ENCODE data around the gene DNTTIP2. TPM values are rescaled to one million over a fixed set of nuclear protein-coding genes. Genes with fewer than 3 reads are reported as not detected.

Gene DNTTIP2
- total and polyA plus RNA-seq, 4 donors, result 30.8 to 55.6 (median 41.5) TPM

DNA sequence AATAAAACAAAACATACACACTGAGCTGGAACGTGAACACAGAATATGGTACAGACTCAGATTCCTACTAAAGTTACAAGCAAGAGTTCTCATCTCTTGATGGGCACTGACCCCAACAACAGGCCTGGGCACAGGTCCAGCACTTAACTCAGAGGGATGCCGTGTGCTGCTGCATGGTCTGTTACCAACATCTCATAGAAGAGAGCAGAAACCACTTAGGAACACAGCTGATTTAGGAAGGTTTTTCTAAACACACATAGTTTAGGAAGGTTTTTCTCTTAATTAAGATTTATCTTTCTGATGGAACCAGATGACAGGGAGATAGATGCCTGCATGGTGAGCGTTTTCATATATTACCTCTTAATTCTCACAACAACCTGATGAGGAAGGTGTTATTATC, 28.7 kb upstream of the DNTTIP2 start:
- no peak for ATAC-seq (ENCODE audit: low FRiP score)
- H3K9me3 ChIP-seq (ENCODE audit: control insufficient read depth, low read length), result no peaks in the 10 kb centered on the region

DNA sequence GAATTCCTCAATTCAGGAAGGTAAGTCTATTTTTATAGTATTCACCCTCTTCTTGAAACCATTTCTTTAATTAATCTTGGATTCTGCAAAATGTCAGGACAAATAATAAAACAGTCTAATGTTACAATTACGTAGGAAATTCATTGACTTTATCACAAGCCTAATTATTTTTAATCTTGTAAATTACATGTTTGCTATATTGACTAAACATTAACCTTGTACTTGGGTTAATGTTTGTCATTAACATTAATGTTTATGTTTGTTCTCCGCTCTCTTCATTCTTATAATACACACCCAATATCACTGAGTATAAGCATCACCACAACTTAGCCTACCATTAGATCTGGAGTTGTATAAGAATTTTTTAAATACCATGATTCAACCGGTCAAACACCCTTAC, 27.5 kb upstream of the DNTTIP2 start:
- DNase-seq (no peak), ATAC-seq (ENCODE audit: low FRiP score) (no peak)
- Histone ChIP-seq H3K9me3 (ENCODE audit: control insufficient read depth, low read length) (no peaks in the 10 kb centered on the region), H3K4me1 (ENCODE audit: control insufficient read depth in 1 of 2, insufficient read depth in 2 of 2, low read length in 2 of 2) (peaks cover 0 to 6% of the 10 kb centered on the region in 2 donors), H3K27me3 (ENCODE audit: control insufficient read depth in 1 of 2, insufficient read depth in 2 of 2, low read length in 1 of 2) (no peaks in the 10 kb centered on the region), H3K27ac (ENCODE audit: low read depth in 1 of 2, low read length in 2 of 2) (no peak overlapping the region), H3K36me3 (ENCODE audit: control insufficient read depth in 1 of 2, insufficient read depth in 2 of 2, low read length in 1 of 2) (no peaks in the 10 kb centered on the region), H3K4me3 (ENCODE audit: low read length in 2 of 2) (no peak overlapping the region)
- intact Hi-C loops (cut with DNase I), result no loop called here
- WGBS, 2 donors, result 93 to 94% methylated on average over 3 of the region's 3 CpGs

More for the DNA sequence above, 28.7 kb upstream of the DNTTIP2 start:
- DNase-seq, result no peak
- H3K27me3 ChIP-seq (ENCODE audit: control insufficient read depth in 1 of 2, insufficient read depth in 2 of 2, low read length in 1 of 2), result no peaks in the 10 kb centered on the region
- 42 to 43% methylated on average over 3 of the region's 3 CpGs for WGBS, 2 donors
- intact Hi-C loops (cut with DNase I), result no loop called here
- peaks cover 0 to 6% of the 10 kb centered on the region in 2 donors for H3K4me1 ChIP-seq (ENCODE audit: control insufficient read depth in 1 of 2, insufficient read depth in 2 of 2, low read length in 2 of 2)
- no peaks in the 10 kb centered on the region for H3K36me3 ChIP-seq (ENCODE audit: control insufficient read depth in 1 of 2, insufficient read depth in 2 of 2, low read length in 1 of 2)
- H3K27ac ChIP-seq (ENCODE audit: low read depth in 1 of 2, low read length in 2 of 2), result no peak overlapping the region
- H3K4me3 ChIP-seq (ENCODE audit: low read length in 2 of 2), result no peak overlapping the region

DNA sequence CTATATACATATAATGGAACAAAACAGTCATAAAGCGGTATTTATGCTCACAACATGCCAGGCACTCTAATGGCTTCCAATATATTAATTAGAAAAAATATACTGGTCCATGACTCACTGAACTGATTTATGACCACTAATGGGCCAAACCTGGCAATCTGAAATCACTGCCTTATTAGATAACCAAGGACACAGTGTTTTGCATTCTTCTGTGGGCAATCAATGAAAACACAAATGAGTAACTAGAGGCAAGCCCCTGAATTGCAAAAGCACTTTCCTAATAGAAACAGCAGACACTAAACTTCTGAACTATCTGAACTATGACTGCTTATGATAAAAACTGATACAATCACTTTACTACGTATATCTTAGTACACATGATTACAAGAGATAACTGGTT, 26.7 kb upstream of the DNTTIP2 start:
- Histone ChIP-seq H3K4me1 (ENCODE audit: control insufficient read depth in 1 of 2, insufficient read depth in 2 of 2, low read length in 2 of 2) (peaks cover 0 to 6% of the 10 kb centered on the region in 2 donors), H3K36me3 (ENCODE audit: control insufficient read depth in 1 of 2, insufficient read depth in 2 of 2, low read length in 1 of 2) (no peaks in the 10 kb centered on the region), H3K27ac (ENCODE audit: low read depth in 1 of 2, low read length in 2 of 2) (no peak overlapping the region), H3K27me3 (ENCODE audit: control insufficient read depth in 1 of 2, insufficient read depth in 2 of 2, low read length in 1 of 2) (no peaks in the 10 kb centered on the region), H3K9me3 (ENCODE audit: control insufficient read depth, low read length) (no peaks in the 10 kb centered on the region), H3K4me3 (ENCODE audit: low read length in 2 of 2) (no peak overlapping the region)
- no peak for ATAC-seq (ENCODE audit: low FRiP score)
- WGBS, 2 donors, result 94 to 96% methylated on average over 2 of the region's 2 CpGs
- DNase-seq, result no peak
- intact Hi-C loops (cut with DNase I), result no loop called here

DNA sequence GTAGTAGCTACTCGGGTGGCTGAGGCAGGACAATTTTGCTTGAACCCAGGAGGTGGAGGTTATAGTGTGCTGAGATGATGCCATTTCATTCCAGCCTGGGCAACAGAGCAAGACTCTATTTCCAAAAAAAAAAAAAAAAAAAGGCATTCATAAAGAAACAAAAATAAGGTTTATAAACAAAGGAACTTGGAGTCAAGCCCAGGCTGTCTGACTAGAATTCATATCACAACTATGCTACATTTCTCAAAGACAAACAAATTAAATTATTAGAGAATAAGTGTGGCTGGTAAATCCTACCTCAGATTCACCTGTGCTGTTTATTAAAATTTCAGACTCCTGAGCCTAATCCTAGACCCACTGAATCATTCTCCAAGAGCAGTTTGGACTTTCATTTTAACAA, 26.0 kb upstream of the DNTTIP2 start:
- no peak for DNase-seq
- no peaks in the 10 kb centered on the region for H3K27me3 ChIP-seq (ENCODE audit: control insufficient read depth in 1 of 2, insufficient read depth in 2 of 2, low read length in 1 of 2)
- 74 to 88% methylated on average over 1 of the region's 1 CpG for WGBS, 2 donors
- H3K36me3 ChIP-seq (ENCODE audit: control insufficient read depth in 1 of 2, insufficient read depth in 2 of 2, low read length in 1 of 2), result no peaks in the 10 kb centered on the region
- ATAC-seq (ENCODE audit: low FRiP score), result no peak
- peaks cover 0 to 6% of the 10 kb centered on the region in 2 donors for H3K4me1 ChIP-seq (ENCODE audit: control insufficient read depth in 1 of 2, insufficient read depth in 2 of 2, low read length in 2 of 2)
- intact Hi-C loops (cut with DNase I), result no loop called here
- no peak overlapping the region for H3K4me3 ChIP-seq (ENCODE audit: low read length in 2 of 2)
- H3K27ac ChIP-seq (ENCODE audit: low read depth in 1 of 2, low read length in 2 of 2), result no peak overlapping the region
- H3K9me3 ChIP-seq (ENCODE audit: control insufficient read depth, low read length), result no peaks in the 10 kb centered on the region

DNA sequence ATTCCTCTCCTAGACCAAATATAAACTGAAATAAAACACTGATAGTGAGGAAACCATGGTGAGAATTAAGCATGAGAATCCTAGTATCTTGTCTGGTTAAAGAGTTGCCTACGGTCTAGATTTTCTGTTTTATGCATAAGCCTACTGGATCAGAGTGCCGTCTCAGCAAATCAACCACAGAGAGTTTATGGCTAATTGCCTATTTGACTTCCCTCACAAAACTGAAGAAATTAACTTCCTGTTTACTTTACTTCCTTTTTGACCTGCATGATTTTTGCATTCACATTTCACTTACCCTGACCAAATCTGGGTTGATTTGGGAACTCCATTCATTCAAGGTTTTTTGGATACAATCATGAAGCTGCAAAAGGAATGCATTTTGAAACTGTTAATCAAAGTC, 25.2 kb upstream of the DNTTIP2 start:
- 90 to 94% methylated on average over 2 of the region's 2 CpGs for WGBS, 2 donors
- no peak overlapping the region for H3K4me3 ChIP-seq (ENCODE audit: low read length in 2 of 2)
- ATAC-seq (ENCODE audit: low FRiP score) (no peak), DNase-seq (no peak)
- H3K36me3 ChIP-seq (ENCODE audit: control insufficient read depth in 1 of 2, insufficient read depth in 2 of 2, low read length in 1 of 2), result no peaks in the 10 kb centered on the region
- H3K9me3 ChIP-seq (ENCODE audit: control insufficient read depth, low read length), result no peaks in the 10 kb centered on the region
- H3K27ac ChIP-seq (ENCODE audit: low read depth in 1 of 2, low read length in 2 of 2), result no peak overlapping the region
- peaks cover 0 to 6% of the 10 kb centered on the region in 2 donors for H3K4me1 ChIP-seq (ENCODE audit: control insufficient read depth in 1 of 2, insufficient read depth in 2 of 2, low read length in 2 of 2)
- intact Hi-C loops (cut with DNase I), result no loop called here
- H3K27me3 ChIP-seq (ENCODE audit: control insufficient read depth in 1 of 2, insufficient read depth in 2 of 2, low read length in 1 of 2), result no peaks in the 10 kb centered on the region

DNA sequence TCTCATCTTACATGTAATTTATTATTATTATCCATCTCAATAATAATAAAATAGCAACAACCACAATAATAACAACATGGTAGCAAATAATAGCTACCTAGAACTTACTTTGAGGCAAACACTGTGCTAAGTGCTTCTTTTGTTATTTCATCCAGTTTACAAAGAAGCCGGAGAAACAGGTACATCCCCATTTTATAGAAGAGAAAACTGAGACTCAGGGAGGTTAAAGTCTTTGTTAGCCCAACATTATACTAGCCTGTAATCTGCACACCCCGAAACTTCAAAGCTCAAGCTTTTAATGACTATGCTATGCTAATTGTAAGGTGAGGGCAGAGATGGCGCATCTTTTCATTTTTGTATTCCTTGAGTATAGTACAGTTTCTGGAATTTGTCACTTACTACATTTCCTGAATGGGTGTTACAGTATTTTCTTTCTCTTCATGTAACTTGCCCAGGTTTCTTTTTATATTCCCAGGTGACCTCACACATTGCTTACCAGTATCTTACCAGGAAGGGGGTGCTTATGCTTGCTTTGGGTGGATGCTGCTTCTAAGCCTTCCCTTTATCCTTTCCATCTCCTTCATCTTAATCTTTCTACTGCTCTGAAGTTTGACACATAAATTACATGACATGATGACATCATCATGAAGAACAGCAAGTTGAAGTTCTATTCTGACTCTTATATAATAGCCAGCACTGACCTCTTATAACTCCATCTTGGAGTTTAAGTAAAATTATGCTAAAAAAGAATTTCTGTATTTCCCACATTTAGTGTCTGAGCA, 21.9 kb upstream of the DNTTIP2 start:
- Histone ChIP-seq H3K27me3 (ENCODE audit: control insufficient read depth in 1 of 2, insufficient read depth in 2 of 2, low read length in 1 of 2) (no peaks in the 10 kb centered on the region), H3K4me3 (ENCODE audit: low read length in 2 of 2) (no peak overlapping the region), H3K4me1 (ENCODE audit: control insufficient read depth in 1 of 2, insufficient read depth in 2 of 2, low read length in 2 of 2) (peaks cover 0 to 2% of the 10 kb centered on the region in 2 donors), H3K27ac (ENCODE audit: low read depth in 1 of 2, low read length in 2 of 2) (no peak overlapping the region), H3K9me3 (ENCODE audit: control insufficient read depth, low read length) (no peaks in the 10 kb centered on the region), H3K36me3 (ENCODE audit: control insufficient read depth in 1 of 2, insufficient read depth in 2 of 2, low read length in 1 of 2) (no peaks in the 10 kb centered on the region)
- ATAC-seq (ENCODE audit: low FRiP score) (no peak), DNase-seq (no peak)
- intact Hi-C loops (cut with DNase I), result no loop called here
- WGBS, 2 donors, result 96 to 99% methylated on average over 3 of the region's 3 CpGs

DNA sequence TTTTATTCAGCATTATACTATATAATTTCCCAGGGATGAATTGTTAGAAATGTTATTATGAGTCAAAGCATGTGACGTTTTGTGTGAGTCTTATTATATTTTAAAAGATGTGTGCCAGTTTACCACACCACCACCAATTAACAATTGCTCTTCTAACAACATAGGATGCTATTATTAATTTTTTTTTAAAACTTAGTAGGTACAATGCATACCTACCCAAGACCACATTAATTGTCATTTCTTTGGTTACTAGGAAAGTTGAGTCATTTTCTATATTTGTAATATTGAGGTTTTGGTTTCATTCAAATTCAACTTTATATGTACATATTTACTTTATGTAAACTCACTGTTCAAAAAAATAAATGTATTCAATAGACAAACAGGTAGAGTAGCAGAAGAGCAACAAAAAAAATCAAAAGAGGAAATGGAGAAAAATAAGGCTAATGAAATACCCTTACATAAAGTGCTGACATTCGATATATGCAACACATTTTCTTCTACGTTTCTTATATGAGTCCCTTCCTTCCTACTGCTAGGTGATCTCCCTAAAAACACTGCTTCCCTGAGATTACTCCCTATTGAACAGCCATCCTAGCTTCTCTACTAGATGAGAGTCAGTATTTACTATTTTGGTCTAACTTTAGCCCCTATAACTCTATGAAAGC, 20.7 kb upstream of the DNTTIP2 start:
- no peak overlapping the region for H3K4me3 ChIP-seq (ENCODE audit: low read length in 2 of 2)
- H3K27ac ChIP-seq (ENCODE audit: low read depth in 1 of 2, low read length in 2 of 2), result no peak overlapping the region
- no peaks in the 10 kb centered on the region for H3K36me3 ChIP-seq (ENCODE audit: control insufficient read depth in 1 of 2, insufficient read depth in 2 of 2, low read length in 1 of 2)
- no peaks in the 10 kb centered on the region for H3K9me3 ChIP-seq (ENCODE audit: control insufficient read depth, low read length)
- DNase-seq (no peak), ATAC-seq (ENCODE audit: low FRiP score) (no peak)
- WGBS, 2 donors, result 76 to 77% methylated on average over 3 of the region's 3 CpGs
- intact Hi-C loops (cut with DNase I), result no loop called here
- H3K27me3 ChIP-seq (ENCODE audit: control insufficient read depth in 1 of 2, insufficient read depth in 2 of 2, low read length in 1 of 2), result no peaks in the 10 kb centered on the region
- H3K4me1 ChIP-seq (ENCODE audit: control insufficient read depth in 1 of 2, insufficient read depth in 2 of 2, low read length in 2 of 2), result no peaks in the 10 kb centered on the region

DNA sequence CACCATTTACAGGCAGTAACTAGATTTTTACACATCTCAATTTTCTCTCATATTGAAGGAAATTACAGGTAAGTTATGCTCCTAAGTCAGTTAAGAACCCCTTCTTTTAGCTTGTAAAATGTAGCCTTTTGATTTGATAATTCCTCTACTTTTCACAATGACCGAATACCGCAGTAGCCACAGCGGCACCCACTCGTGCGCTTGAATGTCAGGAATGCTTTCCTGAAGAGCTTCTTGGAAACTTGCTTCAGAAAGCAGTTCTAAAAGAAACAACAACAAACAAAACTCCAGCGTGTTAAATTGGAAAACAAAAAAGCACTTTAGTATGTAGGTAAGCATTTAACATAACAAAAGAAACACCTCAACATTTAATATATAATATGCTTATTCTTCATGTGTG, 9.9 kb upstream of the DNTTIP2 start:
- 69 to 70% methylated on average over 6 of the region's 6 CpGs for WGBS, 2 donors

DNA sequence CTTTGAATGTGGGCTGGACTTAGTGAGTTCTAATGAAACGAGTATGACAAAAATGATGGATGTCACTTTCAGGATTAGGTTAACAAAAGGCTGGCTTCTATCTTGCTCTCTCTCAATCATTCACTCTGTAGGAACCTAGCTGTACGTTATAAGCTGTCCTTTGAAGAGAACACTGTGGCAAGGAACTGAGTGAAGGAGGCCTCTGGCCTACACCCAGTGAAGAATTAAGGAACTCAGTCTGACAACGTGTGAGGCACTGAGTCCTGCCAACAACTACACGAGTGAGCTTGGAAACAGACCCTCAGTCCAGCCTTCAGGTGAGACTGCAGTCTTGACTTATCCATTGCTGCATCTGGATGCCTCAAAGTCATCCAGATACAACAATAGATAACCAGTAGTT, 3.3 kb upstream of the DNTTIP2 start:
- intact Hi-C loops (cut with DNase I), result no loop called here
- H3K27me3 ChIP-seq (ENCODE audit: control insufficient read depth in 1 of 2, insufficient read depth in 2 of 2, low read length in 1 of 2), result no peaks in the 10 kb centered on the region
- no peak overlapping the region for H3K27ac ChIP-seq (ENCODE audit: low read depth in 1 of 2, low read length in 2 of 2)
- 64 to 68% methylated on average over 4 of the region's 4 CpGs for WGBS, 2 donors
- no peaks in the 10 kb centered on the region for H3K9me3 ChIP-seq (ENCODE audit: control insufficient read depth, low read length)
- ATAC-seq (ENCODE audit: low FRiP score) (no peak), DNase-seq (no peak)
- no peaks in the 10 kb centered on the region for H3K36me3 ChIP-seq (ENCODE audit: control insufficient read depth in 1 of 2, insufficient read depth in 2 of 2, low read length in 1 of 2)
- peaks cover 0 to 6% of the 10 kb centered on the region in 2 donors for H3K4me1 ChIP-seq (ENCODE audit: control insufficient read depth in 1 of 2, insufficient read depth in 2 of 2, low read length in 2 of 2)
- H3K4me3 ChIP-seq (ENCODE audit: low read length in 2 of 2), result no peak overlapping the region

More for the DNA sequence above, 9.9 kb upstream of the DNTTIP2 start:
- Histone ChIP-seq H3K27me3 (ENCODE audit: control insufficient read depth in 1 of 2, insufficient read depth in 2 of 2, low read length in 1 of 2) (no peaks in the 10 kb centered on the region), H3K4me3 (ENCODE audit: low read length in 2 of 2) (no peak overlapping the region), H3K36me3 (ENCODE audit: control insufficient read depth in 1 of 2, insufficient read depth in 2 of 2, low read length in 1 of 2) (no peaks in the 10 kb centered on the region), H3K4me1 (ENCODE audit: control insufficient read depth in 1 of 2, insufficient read depth in 2 of 2, low read length in 2 of 2) (no peaks in the 10 kb centered on the region), H3K27ac (ENCODE audit: low read depth in 1 of 2, low read length in 2 of 2) (no peak overlapping the region), H3K9me3 (ENCODE audit: control insufficient read depth, low read length) (no peaks in the 10 kb centered on the region)
- intact Hi-C loops (cut with DNase I), result no loop called here
- ATAC-seq (ENCODE audit: low FRiP score) (no peak), DNase-seq (no peak)

Measured in aorta (tissue), 5 donors.